ENCODE measurements around the gene EMP1.

DNA sequence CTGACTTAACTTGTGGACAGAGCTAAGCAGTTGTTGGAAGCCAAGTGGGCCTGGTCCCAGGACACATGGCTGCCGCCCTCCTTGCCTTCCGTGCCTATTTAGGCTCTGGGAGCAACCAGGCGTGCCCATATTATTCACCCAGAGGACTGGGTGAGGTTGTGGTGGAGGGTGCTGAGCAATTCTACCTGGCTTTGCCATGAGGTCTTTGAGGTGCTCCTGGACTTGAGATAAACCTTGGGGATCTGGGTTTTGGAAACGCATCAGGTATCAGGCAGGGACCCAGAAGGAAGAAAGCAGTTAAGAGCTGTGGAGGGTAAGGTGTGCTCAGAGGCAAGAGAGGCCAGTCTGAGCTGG, 60.1 kb downstream of the EMP1 start:
- TF ChIP-seq, protein P1, sequence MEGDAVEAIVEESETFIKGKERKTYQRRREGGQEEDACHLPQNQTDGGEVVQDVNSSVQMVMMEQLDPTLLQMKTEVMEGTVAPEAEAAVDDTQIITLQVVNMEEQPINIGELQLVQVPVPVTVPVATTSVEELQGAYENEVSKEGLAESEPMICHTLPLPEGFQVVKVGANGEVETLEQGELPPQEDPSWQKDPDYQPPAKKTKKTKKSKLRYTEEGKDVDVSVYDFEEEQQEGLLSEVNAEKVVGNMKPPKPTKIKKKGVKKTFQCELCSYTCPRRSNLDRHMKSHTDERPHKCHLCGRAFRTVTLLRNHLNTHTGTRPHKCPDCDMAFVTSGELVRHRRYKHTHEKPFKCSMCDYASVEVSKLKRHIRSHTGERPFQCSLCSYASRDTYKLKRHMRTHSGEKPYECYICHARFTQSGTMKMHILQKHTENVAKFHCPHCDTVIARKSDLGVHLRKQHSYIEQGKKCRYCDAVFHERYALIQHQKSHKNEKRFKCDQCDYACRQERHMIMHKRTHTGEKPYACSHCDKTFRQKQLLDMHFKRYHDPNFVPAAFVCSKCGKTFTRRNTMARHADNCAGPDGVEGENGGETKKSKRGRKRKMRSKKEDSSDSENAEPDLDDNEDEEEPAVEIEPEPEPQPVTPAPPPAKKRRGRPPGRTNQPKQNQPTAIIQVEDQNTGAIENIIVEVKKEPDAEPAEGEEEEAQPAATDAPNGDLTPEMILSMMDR (IDR thresholded peaks at IDR 0.05; ENCODE audit: poor library complexity), result no peak
- TF ChIP-seq EZH2 (IDR thresholded peaks at IDR 0.05; ENCODE audit: borderline replicate concordance), result no peak
- TF ChIP-seq EZH2phosphoT487 (IDR thresholded peaks at IDR 0.05; ENCODE audit: low read depth, severe bottlenecking, unreplicated experiment), result no peak
